H9 (cell line): ENCODE measurements around the gene CACHD1. TPM values are rescaled to one million over a fixed set of nuclear protein-coding genes. Genes with fewer than 3 reads are reported as not detected.

Source experiments
- DNase-seq: peaks from one replicate; pipeline ENCODE4 v3.0.0-alpha.2; 2017
- H2AFZ ChIP-seq: one replicate; pipeline ENCODE4 v1.6.1; 2013; ENCODE audit warnings: mild to moderate bottlenecking, low read length, control low read depth, moderate library complexity
- H2AK5ac ChIP-seq: 2 replicates; pipeline ENCODE4 v1.6.1; 2013; ENCODE audit warnings: low read length, control low read depth, mixed read lengths; ENCODE audit not compliant: insufficient read length
- H2BK120ac ChIP-seq: one replicate; pipeline ENCODE4 v1.6.1; 2013; ENCODE audit warnings: low read depth, mild to moderate bottlenecking, low read length, control low read depth, inconsistent platforms; ENCODE audit not compliant: poor library complexity, severe bottlenecking
- H2BK12ac ChIP-seq: 2 replicates; pipeline ENCODE4 v1.6.1; 2013; ENCODE audit warnings: low read length, control low read depth, mixed read lengths, low read depth; ENCODE audit not compliant: insufficient read length
- H2BK15ac ChIP-seq: 2 replicates; pipeline ENCODE4 v1.6.1; 2013; ENCODE audit warnings: low read depth, low read length, control low read depth
- H2BK20ac ChIP-seq: one replicate; pipeline ENCODE4 v1.6.1; 2013; ENCODE audit warnings: low read depth, mild to moderate bottlenecking, low read length, control low read depth, inconsistent platforms; ENCODE audit not compliant: poor library complexity, severe bottlenecking
- H2BK5ac ChIP-seq: 2 replicates; pipeline ENCODE4 v1.6.1; 2013; ENCODE audit warnings: low read length, control low read depth, mixed read lengths; ENCODE audit not compliant: insufficient read length
- H3K14ac ChIP-seq: 2 replicates; pipeline ENCODE4 v1.6.1; 2013; ENCODE audit warnings: low read length, control low read depth; ENCODE audit not compliant: insufficient read depth
- H3K18ac ChIP-seq: 2 replicates; pipeline ENCODE4 v1.6.1; 2013; ENCODE audit warnings: low read depth, mild to moderate bottlenecking, mixed read lengths, low read length, control low read depth; ENCODE audit not compliant: insufficient read length
- H3K23ac ChIP-seq: 2 replicates; pipeline ENCODE4 v1.6.1; 2013; ENCODE audit warnings: low read length, control low read depth, mixed read lengths, low read depth; ENCODE audit not compliant: insufficient read length
- H3K23me2 ChIP-seq: 2 replicates; pipeline ENCODE4 v1.6.1; 2013; ENCODE audit warnings: low read depth, mild to moderate bottlenecking, mixed read lengths, low read length, control low read depth; ENCODE audit not compliant: insufficient read length, poor library complexity, severe bottlenecking
- H3K27ac ChIP-seq: 2 replicates; pipeline ENCODE4 v1.5.1; 2013; ENCODE audit warnings: low read length, control low read depth, mixed read lengths, low read depth; ENCODE audit not compliant: insufficient read length
- H3K27me3 ChIP-seq: 2 replicates; pipeline ENCODE4 v1.6.1; 2013; ENCODE audit warnings: low read length, control low read depth, inconsistent platforms; ENCODE audit not compliant: insufficient read depth
- H3K4ac ChIP-seq: 2 replicates; pipeline ENCODE4 v1.6.1; 2013; ENCODE audit warnings: low read depth, mild to moderate bottlenecking, control low read depth, inconsistent platforms, low read length, moderate library complexity
- H3K4me1 ChIP-seq: 2 replicates; pipeline ENCODE4 v1.6.1; 2013; ENCODE audit warnings: low read length, control low read depth, inconsistent platforms; ENCODE audit not compliant: insufficient read depth
- H3K4me2 ChIP-seq: 2 replicates; pipeline ENCODE4 v1.6.1; 2013; ENCODE audit warnings: low read length, control low read depth, mixed read lengths; ENCODE audit not compliant: insufficient read length, insufficient read depth
- H3K56ac ChIP-seq: 2 replicates; pipeline ENCODE4 v1.6.1; 2013; ENCODE audit warnings: low read depth, mild to moderate bottlenecking, mixed read lengths, low read length, control low read depth; ENCODE audit not compliant: insufficient read length
- H3K79me1 ChIP-seq: 2 replicates; pipeline ENCODE4 v1.6.1; 2013; ENCODE audit warnings: low read depth, mild to moderate bottlenecking, moderate library complexity, low read length, control low read depth, inconsistent platforms; ENCODE audit not compliant: insufficient read depth, poor library complexity, severe bottlenecking
- H3K79me2 ChIP-seq: 2 replicates; pipeline ENCODE4 v1.6.1; 2013; ENCODE audit warnings: low read length, control low read depth, inconsistent platforms; ENCODE audit not compliant: insufficient read depth
- H3K9ac ChIP-seq: 2 replicates; pipeline ENCODE4 v1.6.1; 2013; ENCODE audit warnings: low read length, control low read depth, mixed read lengths; ENCODE audit not compliant: insufficient read length; ENCODE audit errors: extremely low read depth
- H3K9me3 ChIP-seq: one replicate; pipeline ENCODE4 v1.6.1; 2013; ENCODE audit warnings: low read depth, low read length, inconsistent platforms; ENCODE audit not compliant: control insufficient read depth
- H3T11ph ChIP-seq: one replicate; pipeline ENCODE4 v1.6.1; 2013; ENCODE audit warnings: mild to moderate bottlenecking, low read length, control low read depth, inconsistent platforms
- H4K20me1 ChIP-seq: one replicate; pipeline ENCODE4 v1.6.1; 2013; ENCODE audit not compliant: control insufficient read depth, insufficient read length, insufficient read depth
- H4K5ac ChIP-seq: 2 replicates; pipeline ENCODE4 v1.6.1; 2013; ENCODE audit warnings: low read depth, mild to moderate bottlenecking, mixed read lengths, low read length, control low read depth; ENCODE audit not compliant: insufficient read length
- H4K8ac ChIP-seq: replicated peaks from 2 replicates; pipeline ENCODE4 v1.6.1; 2013; ENCODE audit warnings: low read length, control low read depth, mixed read lengths, low read depth; ENCODE audit not compliant: insufficient read length
- H4K91ac ChIP-seq: 2 replicates; pipeline ENCODE4 v1.6.1; 2013; ENCODE audit warnings: low read depth, mild to moderate bottlenecking, moderate library complexity, mixed read lengths, low read length, control low read depth; ENCODE audit not compliant: insufficient read length
- H3K27ac Mint-ChIP-seq, 3 experiments: 2 replicates in 2 of 3; 3 replicates in 1 of 3; pipeline ENCODE4 v1.8.0; 2020 to 2021; ENCODE audit warnings: mixed read lengths in 3 of 3, mild to moderate bottlenecking in 1 of 3, moderate library complexity in 1 of 3
- H3K27me3 Mint-ChIP-seq: 2 replicates; pipeline ENCODE4 v1.8.0; 2021; ENCODE audit warnings: low read depth, mild to moderate bottlenecking, moderate library complexity, mixed read lengths
- H3K36me3 Mint-ChIP-seq, 3 experiments: 2 replicates in 2 of 3; 3 replicates in 1 of 3; pipeline ENCODE4 v1.8.0; 2020 to 2021; ENCODE audit warnings: low read depth in 3 of 3, mixed read lengths in 3 of 3; ENCODE audit not compliant: insufficient read depth in 1 of 3
- H3K4me1 Mint-ChIP-seq, 2 experiments: 2 replicates each; pipeline ENCODE4 v1.8.0; 2020; ENCODE audit warnings: mixed read lengths in 2 of 2
- H3K4me3 Mint-ChIP-seq, 2 experiments: 2 replicates in 1 of 2; 3 replicates in 1 of 2; pipeline ENCODE4 v1.8.0; 2020 to 2021; ENCODE audit warnings: mild to moderate bottlenecking in 2 of 2, mixed read lengths in 2 of 2, moderate library complexity in 1 of 2
- H3K9me3 Mint-ChIP-seq, 2 experiments: 2 replicates in 1 of 2; 3 replicates in 1 of 2; pipeline ENCODE4 v1.8.0; 2020; ENCODE audit warnings: mild to moderate bottlenecking in 2 of 2, mixed read lengths in 2 of 2, moderate library complexity in 1 of 2
- CTCF ChIP-seq: fragments of 200-600 bp; sonication (generic); conservative IDR thresholded peaks from 3 replicates; pipeline ENCODE4 v1.8.0; 2021; ENCODE audit warnings: antibody characterized with exemption, mild to moderate bottlenecking
- WGBS: extraction: QIAGEN DNeasy Blood & Tissue Kit; methylation state at CpG from one replicate; pipeline ENCODE4 v1.1.7; 2013; ENCODE audit warnings: missing lambda C conversion rate, low lambda C conversion rate, mixed read lengths; ENCODE audit not compliant: insufficient read length; ENCODE audit errors: extremely low coverage; 5-methylcytosine and 5-hydroxymethylcytosine counted together
- total RNA-seq: library from RNA; stranded (reverse); gene quantifications from 2 replicates; pipeline ENCODE4 v1.2.1, GENCODE V29; 2021

Gene CACHD1
- total RNA-seq, 1 experiment from 2014 or later, result 94.2 TPM

GRCh38 chr1:64474665-64475439 lies 4.9 kb downstream of the CACHD1 start:
- peak overlapping the region in 2 of 3 experiments; percentile 22 to 70; a peak in 2 of 7 replicates for H3K27ac Mint-ChIP-seq
- Histone ChIP-seq H3K23me2 (peaks cover 19% of the 10 kb centered on the region), H3K18ac (no peak overlapping the region), H3K56ac (no peak overlapping the region), H4K20me1 (no peaks in the 10 kb centered on the region), H2BK15ac (no peak overlapping the region), H3K4ac (no peak overlapping the region), H3K4me1 (peaks cover 21% of the 10 kb centered on the region), H3K79me1 (peaks cover 2% of the 10 kb centered on the region), H3K27ac (no peak overlapping the region), H3K79me2 (peaks cover 37% of the 10 kb centered on the region), H3K23ac (no peak overlapping the region), H3K9ac (no peak overlapping the region), H2AFZ (no peak overlapping the region), H4K91ac (no peak overlapping the region), H3K14ac (peak overlapping the region; percentile 19; the same call in 1 of the 2 replicates), H2AK5ac (no peak overlapping the region), H3K4me2 (peak overlapping the region; percentile 88), H3K9me3 (no peaks in the 10 kb centered on the region), H3K27me3 (no peaks in the 10 kb centered on the region), H2BK5ac (no peak overlapping the region), H2BK20ac (no peak overlapping the region), H4K8ac (no peak overlapping the region), H2BK120ac (no peak overlapping the region), H2BK12ac (no peak overlapping the region), H4K5ac (no peak overlapping the region), H3T11ph (no peak overlapping the region)
- no CpG with 5 or more reads among the region's 2 CpGs for WGBS
- peaks cover 57 to 63% of the 10 kb centered on the region in 2 experiments for H3K4me1 Mint-ChIP-seq
- no peaks in the 10 kb centered on the region for H3K27me3 Mint-ChIP-seq
- no peak for TF ChIP-seq CTCF
- no peak for DNase-seq
- peak overlapping the region; percentile 16 to 72; a peak in 4 of 5 replicates for H3K4me3 Mint-ChIP-seq
- H3K9me3 Mint-ChIP-seq, result peaks cover 3 to 5% of the 10 kb centered on the region in 2 experiments; a peak in 3 of 5 replicates
- H3K36me3 Mint-ChIP-seq, result peaks cover 7 to 28% (median 21%) of the 10 kb centered on the region in 3 experiments; a peak in 6 of 7 replicates
